ENCODE results near the gene TUBGCP3. TPM values are rescaled to one million over a fixed set of nuclear protein-coding genes. Genes with fewer than 3 reads are reported as not detected.

The TUBGCP3 gene
- total RNA-seq, 4 donors from 2014 or later, result 23.3 to 43.6 (median 30.0) TPM

DNA sequence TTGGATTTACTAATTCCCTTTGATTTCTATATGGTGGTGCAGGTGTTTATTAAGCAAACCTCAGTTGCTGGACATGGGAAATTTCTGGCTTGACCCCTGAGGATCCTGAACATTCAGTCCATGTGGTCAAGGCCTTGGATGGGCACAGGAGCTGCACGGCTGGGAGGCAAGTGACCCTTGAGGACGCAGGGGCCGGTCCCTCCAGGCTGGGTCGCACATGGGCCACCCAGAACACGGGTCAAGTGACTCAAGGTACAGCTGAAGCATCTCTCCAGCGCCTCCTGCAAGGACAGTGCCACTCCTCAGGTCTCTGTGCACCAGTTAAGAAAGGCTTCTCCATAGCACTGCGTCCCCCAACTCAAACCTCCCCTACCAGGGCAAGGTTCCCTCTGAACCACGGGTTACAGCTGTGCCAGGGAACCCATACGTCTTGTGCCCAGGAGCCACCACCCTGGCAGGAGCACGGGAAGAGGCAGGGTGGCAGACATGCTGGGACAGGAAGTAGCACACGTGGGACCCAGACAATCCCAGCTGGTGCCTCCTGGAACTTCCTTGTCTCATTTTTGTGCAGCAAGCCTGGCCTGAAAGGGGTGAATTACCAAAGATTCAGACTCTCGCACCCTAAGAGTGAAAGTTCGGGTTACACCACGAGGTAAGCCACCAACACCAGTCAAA is 118.7 kb downstream of the TUBGCP3 start:
- in situ Hi-C loops (cut with MboI; ENCODE audit: low pct_ligation_motif_present in 1 of 4, low pct_unique_long_range_greater_than_20kb in 1 of 4, low sequenced_read_pairs in 3 of 4), result no loop called here
- no peak for DNase-seq
- WGBS, 2 donors (ENCODE audit: low coverage in 1 of 2), result 80 to 85% methylated on average over 2 to 14 of the region's 14 CpGs

DNA sequence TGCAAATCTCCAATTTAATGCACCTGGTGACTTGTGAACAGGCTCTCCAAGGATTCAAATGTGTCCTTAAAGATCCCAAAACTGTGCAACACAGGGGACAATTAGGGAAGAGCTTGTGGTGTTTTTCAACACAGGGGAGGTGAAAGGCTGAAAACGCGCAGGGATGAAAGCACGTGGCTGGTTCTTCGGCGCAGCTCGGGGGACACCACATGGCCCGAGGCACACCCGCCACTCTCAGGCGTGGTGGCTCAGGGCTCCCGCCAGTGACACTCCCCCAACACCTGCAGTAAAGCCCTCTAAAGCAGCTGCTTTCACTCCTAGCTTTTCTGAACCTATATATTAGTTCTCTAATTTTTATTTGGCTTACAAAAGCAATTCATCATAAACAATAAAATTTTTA is 119.9 kb downstream of the TUBGCP3 start:
- no peaks in the 10 kb centered on the region for H3K9me3 ChIP-seq
- H3K27me3 ChIP-seq, result no peaks in the 10 kb centered on the region
- 81 to 87% methylated on average over 6 to 10 of the region's 10 CpGs for WGBS, 2 donors (ENCODE audit: low coverage in 1 of 2)
- in situ Hi-C loops (cut with MboI; ENCODE audit: low pct_ligation_motif_present in 1 of 4, low pct_unique_long_range_greater_than_20kb in 1 of 4, low sequenced_read_pairs in 3 of 4), result no loop called here
- no peak overlapping the region for H3K4me3 ChIP-seq
- no peak for DNase-seq
- no peak for TF ChIP-seq EP300 (IDR thresholded peaks at IDR 0.05; ENCODE audit: low read depth)
- no peak for TF ChIP-seq POLR2A (IDR thresholded peaks at IDR 0.05)
- TF ChIP-seq, protein P1, sequence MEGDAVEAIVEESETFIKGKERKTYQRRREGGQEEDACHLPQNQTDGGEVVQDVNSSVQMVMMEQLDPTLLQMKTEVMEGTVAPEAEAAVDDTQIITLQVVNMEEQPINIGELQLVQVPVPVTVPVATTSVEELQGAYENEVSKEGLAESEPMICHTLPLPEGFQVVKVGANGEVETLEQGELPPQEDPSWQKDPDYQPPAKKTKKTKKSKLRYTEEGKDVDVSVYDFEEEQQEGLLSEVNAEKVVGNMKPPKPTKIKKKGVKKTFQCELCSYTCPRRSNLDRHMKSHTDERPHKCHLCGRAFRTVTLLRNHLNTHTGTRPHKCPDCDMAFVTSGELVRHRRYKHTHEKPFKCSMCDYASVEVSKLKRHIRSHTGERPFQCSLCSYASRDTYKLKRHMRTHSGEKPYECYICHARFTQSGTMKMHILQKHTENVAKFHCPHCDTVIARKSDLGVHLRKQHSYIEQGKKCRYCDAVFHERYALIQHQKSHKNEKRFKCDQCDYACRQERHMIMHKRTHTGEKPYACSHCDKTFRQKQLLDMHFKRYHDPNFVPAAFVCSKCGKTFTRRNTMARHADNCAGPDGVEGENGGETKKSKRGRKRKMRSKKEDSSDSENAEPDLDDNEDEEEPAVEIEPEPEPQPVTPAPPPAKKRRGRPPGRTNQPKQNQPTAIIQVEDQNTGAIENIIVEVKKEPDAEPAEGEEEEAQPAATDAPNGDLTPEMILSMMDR (IDR thresholded peaks at IDR 0.05), result no peak
- TF ChIP-seq POLR2AphosphoS5 (IDR thresholded peaks at IDR 0.05), result no peak
- intact Hi-C loops (cut with DNase I; ENCODE audit: low total_unique reads), result no loop called here
- no peak overlapping the region for H3K27ac ChIP-seq
- H3K4me1 ChIP-seq, result no peaks in the 10 kb centered on the region
- H3K36me3 ChIP-seq, result no peaks in the 10 kb centered on the region

More for the DNA sequence above, 118.7 kb downstream of the TUBGCP3 start:
- Histone ChIP-seq H3K4me3 (no peak overlapping the region), H3K36me3 (no peaks in the 10 kb centered on the region), H3K27ac (no peak overlapping the region), H3K9me3 (no peaks in the 10 kb centered on the region), H3K4me1 (no peaks in the 10 kb centered on the region), H3K27me3 (no peaks in the 10 kb centered on the region)
- no peak for TF ChIP-seq EP300 (IDR thresholded peaks at IDR 0.05; ENCODE audit: low read depth)
- intact Hi-C loops (cut with DNase I; ENCODE audit: low total_unique reads), result no loop called here

DNA sequence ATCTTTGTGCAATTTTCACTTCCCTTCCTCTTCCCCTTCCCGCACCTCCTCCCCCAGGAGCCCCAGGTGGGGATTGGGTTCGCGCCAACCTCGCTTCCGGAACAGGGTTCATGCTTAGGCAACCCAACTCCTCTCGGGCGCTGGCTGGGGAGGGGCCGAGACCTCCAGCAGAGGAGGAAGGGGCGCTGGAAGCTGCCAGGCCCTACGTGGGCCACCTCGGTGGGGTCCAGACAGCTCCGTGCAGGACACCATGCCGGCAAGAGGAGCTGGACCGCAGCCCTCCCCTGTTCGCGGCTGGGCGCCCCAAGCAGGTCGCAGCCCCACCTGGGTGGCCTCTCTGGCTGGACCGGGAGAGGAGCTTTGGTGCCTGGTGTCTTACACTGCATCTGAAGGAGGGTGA is 120.7 kb downstream of the TUBGCP3 start:
- 90% methylated on average over 19 of the region's 19 CpGs; no CpG with 5 or more reads in 1 of the 2 donors for WGBS, 2 donors (ENCODE audit: low coverage in 1 of 2)
- peaks cover 0 to 4% of the 10 kb centered on the region in 2 donors for H3K9me3 ChIP-seq
- H3K4me1 ChIP-seq, result no peaks in the 10 kb centered on the region
- TF ChIP-seq POLR2AphosphoS5 (IDR thresholded peaks at IDR 0.05) (no peak), POLR2A (IDR thresholded peaks at IDR 0.05) (no peak), EP300 (IDR thresholded peaks at IDR 0.05; ENCODE audit: low read depth) (no peak)
- TF ChIP-seq, protein P1 (IDR thresholded peaks at IDR 0.05), result no peak
- in situ Hi-C loops (cut with MboI; ENCODE audit: low pct_ligation_motif_present in 1 of 4, low pct_unique_long_range_greater_than_20kb in 1 of 4, low sequenced_read_pairs in 3 of 4) (no loop called here), intact Hi-C loops (cut with DNase I; ENCODE audit: low total_unique reads) (no loop called here)
- no peaks in the 10 kb centered on the region for H3K36me3 ChIP-seq
- no peak overlapping the region for H3K4me3 ChIP-seq
- no peaks in the 10 kb centered on the region for H3K27me3 ChIP-seq
- no peak for DNase-seq
- H3K27ac ChIP-seq, result no peak overlapping the region

DNA sequence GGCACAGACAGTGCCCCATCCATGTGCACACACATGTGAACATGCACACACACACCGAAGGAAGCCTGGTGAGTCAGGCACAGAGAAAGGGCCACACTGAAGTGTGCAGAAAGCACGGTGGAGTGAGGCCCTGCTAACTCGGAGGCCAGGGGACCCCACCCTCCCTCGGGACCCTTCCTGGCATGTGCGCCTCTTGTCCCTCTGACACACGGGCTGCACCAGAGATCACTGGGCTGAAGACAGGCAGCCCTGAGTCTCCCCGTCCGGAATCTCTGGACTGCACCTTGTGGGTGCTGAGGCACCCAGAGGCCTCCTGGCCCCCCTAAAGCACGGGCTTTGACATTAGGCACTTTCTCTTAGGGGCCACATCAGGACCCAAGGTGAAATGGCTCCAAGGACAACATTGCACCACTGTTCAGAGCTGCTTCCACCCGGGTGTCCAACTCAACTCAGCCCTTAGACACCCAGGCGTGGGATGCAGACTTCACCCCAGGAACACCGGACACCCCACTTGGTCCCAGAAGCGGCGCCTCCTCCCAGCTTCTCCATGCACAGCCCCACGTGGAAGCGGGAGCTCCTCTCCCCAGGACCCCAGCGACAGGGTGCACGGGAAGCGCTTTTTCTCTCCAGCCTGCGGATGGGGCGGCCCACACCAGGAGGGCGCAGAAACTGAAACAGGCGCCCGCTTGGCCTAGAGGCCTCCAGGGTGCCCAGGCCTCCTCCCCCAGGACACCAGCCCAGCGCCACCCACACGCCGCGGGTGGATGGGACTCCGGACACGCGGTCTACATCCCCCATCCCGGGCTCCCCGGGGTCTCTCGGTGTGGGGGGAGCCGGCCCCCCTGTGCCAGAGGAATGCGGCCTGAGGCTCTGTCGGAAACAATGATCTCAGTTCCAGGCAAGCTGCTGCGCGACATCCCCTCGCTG is 121.6 kb downstream of the TUBGCP3 start:
- no peaks in the 10 kb centered on the region for H3K4me1 ChIP-seq
- H3K36me3 ChIP-seq, result no peaks in the 10 kb centered on the region
- intact Hi-C loops (cut with DNase I; ENCODE audit: low total_unique reads) (no loop called here), in situ Hi-C loops (cut with MboI; ENCODE audit: low pct_ligation_motif_present in 1 of 4, low pct_unique_long_range_greater_than_20kb in 1 of 4, low sequenced_read_pairs in 3 of 4) (no loop called here)
- no peak overlapping the region for H3K4me3 ChIP-seq
- no peak for TF ChIP-seq EP300 (IDR thresholded peaks at IDR 0.05; ENCODE audit: low read depth)
- TF ChIP-seq POLR2AphosphoS5 (IDR thresholded peaks at IDR 0.05), result no peak
- no peak for TF ChIP-seq POLR2A (IDR thresholded peaks at IDR 0.05)
- TF ChIP-seq, protein P1 (IDR thresholded peaks at IDR 0.05), result no peak
- no peaks in the 10 kb centered on the region for H3K27me3 ChIP-seq
- no peak for DNase-seq
- H3K27ac ChIP-seq, result no peak overlapping the region
- 92 to 93% methylated on average over 4 to 38 of the region's 40 CpGs for WGBS, 2 donors (ENCODE audit: low coverage in 1 of 2)
- peaks cover 0 to 6% of the 10 kb centered on the region in 2 donors for H3K9me3 ChIP-seq
